Upper lobe of right lung (tissue), 1 donor: ENCODE results near the gene RNF214. TPM values are rescaled to one million over a fixed set of nuclear protein-coding genes. Genes with fewer than 3 reads are reported as not detected.
A peak's percentile ranks its signal among the peaks of the same experiment; 100 is the strongest.

Source experiments
- ATAC-seq: fragments of 200-7000 bp; cut with Tn5 transposase; one replicate; pipeline ENCODE4 v1.9.1; 2020; ENCODE audit warnings: mild to moderate bottlenecking, moderate library complexity
- DNase-seq: peaks from one replicate; pipeline ENCODE4 v3.0.0-alpha.2; 2020
- H3K27ac ChIP-seq: fragments of 200-600 bp; one replicate; pipeline ENCODE4 v1.8.0; 2022
- H3K27me3 ChIP-seq: fragments of 200-600 bp; one replicate; pipeline ENCODE4 v1.8.0; 2022; ENCODE audit warnings: mild to moderate bottlenecking
- H3K36me3 ChIP-seq: fragments of 200-600 bp; one replicate; pipeline ENCODE4 v1.8.0; 2022
- H3K4me1 ChIP-seq: fragments of 200-600 bp; one replicate; pipeline ENCODE4 v1.8.0; 2022
- H3K4me3 ChIP-seq: fragments of 200-600 bp; one replicate; pipeline ENCODE4 v1.8.0; 2022; ENCODE audit warnings: mild to moderate bottlenecking
- H3K9me3 ChIP-seq: fragments of 200-600 bp; one replicate; pipeline ENCODE4 v1.8.0; 2022
- intact Hi-C: fragments of 100-400 bp; cut with DNase I; formaldehyde crosslinking; loops from one replicate; pipeline ENCODE4 v1.11.0; 2022
- total RNA-seq: library from RNA; stranded (reverse); fragmentation: NEBNext Ultra II Directional; extraction: Animal tissue kit (Norgen Biotek cat#: 25700); gene quantifications from one replicate; pipeline ENCODE4 v1.2.1, GENCODE V29; 2021
- TF ChIP-seq, protein P1 (sequence below): fragments of 200-600 bp; IDR thresholded peaks from one replicate; pipeline ENCODE4 v1.8.0; 2022; ENCODE audit warnings: antibody characterized with exemption
- donor health status: DM: no; HTN: yes; CAD: no; lungs with severe emphysema.

Gene RNF214
- total RNA-seq, 1 donor from 2014 or later: 27.1 TPM

- Histone ChIP-seq H3K27ac (no peak overlapping the region), H3K36me3 (peaks cover 49% of the 10 kb centered on the region), H3K9me3 (no peaks in the 10 kb centered on the region), H3K4me1 (no peaks in the 10 kb centered on the region), H3K27me3 (no peaks in the 10 kb centered on the region), H3K4me3 (no peak overlapping the region)
- DNase-seq (peak; percentile 58), ATAC-seq (no peak)
- intact Hi-C loops: no loop called here
- TF ChIP-seq, protein P1, sequence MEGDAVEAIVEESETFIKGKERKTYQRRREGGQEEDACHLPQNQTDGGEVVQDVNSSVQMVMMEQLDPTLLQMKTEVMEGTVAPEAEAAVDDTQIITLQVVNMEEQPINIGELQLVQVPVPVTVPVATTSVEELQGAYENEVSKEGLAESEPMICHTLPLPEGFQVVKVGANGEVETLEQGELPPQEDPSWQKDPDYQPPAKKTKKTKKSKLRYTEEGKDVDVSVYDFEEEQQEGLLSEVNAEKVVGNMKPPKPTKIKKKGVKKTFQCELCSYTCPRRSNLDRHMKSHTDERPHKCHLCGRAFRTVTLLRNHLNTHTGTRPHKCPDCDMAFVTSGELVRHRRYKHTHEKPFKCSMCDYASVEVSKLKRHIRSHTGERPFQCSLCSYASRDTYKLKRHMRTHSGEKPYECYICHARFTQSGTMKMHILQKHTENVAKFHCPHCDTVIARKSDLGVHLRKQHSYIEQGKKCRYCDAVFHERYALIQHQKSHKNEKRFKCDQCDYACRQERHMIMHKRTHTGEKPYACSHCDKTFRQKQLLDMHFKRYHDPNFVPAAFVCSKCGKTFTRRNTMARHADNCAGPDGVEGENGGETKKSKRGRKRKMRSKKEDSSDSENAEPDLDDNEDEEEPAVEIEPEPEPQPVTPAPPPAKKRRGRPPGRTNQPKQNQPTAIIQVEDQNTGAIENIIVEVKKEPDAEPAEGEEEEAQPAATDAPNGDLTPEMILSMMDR: no peak
Observed at GRCh38 chr11:117189941-117190544, 42.4 kb upstream of the RNF214 start.

DNA sequence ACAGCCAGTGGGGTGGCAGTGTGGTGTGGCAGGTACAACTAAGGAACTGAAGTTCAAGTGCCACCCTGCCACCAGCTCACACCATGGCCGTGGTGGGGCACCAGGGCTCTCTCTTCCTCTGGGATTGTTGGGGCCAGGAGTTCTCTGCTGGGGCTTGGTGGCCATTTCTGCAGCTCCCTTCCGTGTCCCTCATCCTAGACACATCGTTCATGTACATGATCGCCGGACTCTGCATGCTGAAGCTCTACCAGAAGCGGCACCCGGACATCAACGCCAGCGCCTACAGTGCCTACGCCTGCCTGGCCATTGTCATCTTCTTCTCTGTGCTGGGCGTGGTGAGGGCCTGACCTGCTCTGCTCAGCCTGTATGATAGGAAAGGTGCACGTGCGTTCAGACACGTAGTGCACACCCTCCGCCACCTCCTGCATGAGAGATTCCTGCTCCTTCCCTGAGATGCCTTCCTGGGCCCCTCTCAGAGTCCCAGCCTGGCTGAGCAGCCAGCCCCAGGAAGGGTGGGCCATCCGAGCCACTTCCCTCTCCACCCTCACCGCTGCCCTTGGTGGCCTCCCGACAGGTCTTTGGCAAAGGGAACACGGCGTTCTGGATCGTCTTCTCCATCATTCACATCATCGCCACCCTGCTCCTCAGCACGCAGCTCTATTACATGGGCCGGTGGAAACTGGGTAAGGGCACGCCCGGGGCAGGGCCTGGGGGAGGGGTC is 40.6 kb upstream of the RNF214 start:
- ATAC-seq: no peak
- Histone ChIP-seq H3K9me3 (no peaks in the 10 kb centered on the region), H3K4me1 (no peaks in the 10 kb centered on the region), H3K27me3 (no peaks in the 10 kb centered on the region), H3K4me3 (no peak overlapping the region), H3K27ac (no peak overlapping the region), H3K36me3 (peaks cover 49% of the 10 kb centered on the region)
- DNase-seq: peak; percentile 61
- intact Hi-C loops: no loop called here
- TF ChIP-seq, protein P1: no peak

- Histone ChIP-seq H3K9me3 (no peaks in the 10 kb centered on the region), H3K36me3 (peaks cover 49% of the 10 kb centered on the region), H3K27ac (no peak overlapping the region), H3K4me1 (no peaks in the 10 kb centered on the region), H3K4me3 (no peak overlapping the region), H3K27me3 (no peaks in the 10 kb centered on the region)
- no peak for DNase-seq
- TF ChIP-seq, protein P1: no peak
- no peak for ATAC-seq
- intact Hi-C loops: no loop called here
Observed at GRCh38 chr11:117192401-117192875, 40.0 kb upstream of the RNF214 start.

DNA sequence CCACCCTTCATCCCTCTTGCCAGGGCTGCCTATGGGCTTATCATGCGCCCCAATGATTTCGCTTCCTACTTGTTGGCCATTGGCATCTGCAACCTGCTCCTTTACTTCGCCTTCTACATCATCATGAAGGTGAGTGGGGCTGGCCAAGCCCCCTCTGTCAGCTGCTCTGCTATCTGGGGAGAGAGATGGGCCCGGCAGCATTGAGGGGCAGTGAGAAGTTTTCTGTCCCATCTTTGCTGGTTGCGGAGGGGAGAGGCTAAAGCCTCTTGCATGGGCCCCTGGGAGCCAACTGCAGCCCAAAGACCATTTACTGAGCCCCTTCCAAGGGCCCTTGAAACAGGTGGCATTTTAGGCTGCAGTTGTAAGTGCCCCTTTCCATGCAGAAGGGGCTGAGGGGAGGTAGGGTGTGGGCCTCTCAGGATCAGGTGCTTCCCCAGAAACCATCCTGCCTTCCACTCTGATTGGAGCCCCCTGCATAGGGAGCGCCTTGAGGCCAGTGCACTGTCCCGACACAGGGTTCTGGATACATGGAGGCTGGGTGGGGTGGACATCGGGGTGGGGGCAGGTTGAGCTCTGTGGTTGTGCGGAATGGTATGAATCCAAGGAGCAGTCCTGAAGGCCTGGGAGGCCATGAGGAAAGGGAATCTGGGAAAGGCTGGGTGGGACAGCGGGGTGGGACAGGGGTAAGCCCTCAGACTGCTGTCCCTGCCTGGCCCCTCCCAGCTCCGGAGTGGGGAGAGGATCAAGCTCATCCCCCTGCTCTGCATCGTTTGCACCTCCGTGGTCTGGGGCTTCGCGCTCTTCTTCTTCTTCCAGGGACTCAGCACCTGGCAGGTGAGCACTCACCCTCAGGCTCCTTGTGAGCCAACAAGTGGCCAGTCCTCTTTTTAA is 39.1 kb upstream of the RNF214 start:
- Histone ChIP-seq H3K27me3 (no peaks in the 10 kb centered on the region), H3K36me3 (peaks cover 49% of the 10 kb centered on the region), H3K27ac (no peak overlapping the region), H3K9me3 (no peaks in the 10 kb centered on the region), H3K4me3 (no peak overlapping the region), H3K4me1 (peaks cover 5% of the 10 kb centered on the region)
- ATAC-seq: no peak
- DNase-seq: peak; percentile 59
- TF ChIP-seq, protein P1: no peak
- intact Hi-C loops: no loop called here

DNA sequence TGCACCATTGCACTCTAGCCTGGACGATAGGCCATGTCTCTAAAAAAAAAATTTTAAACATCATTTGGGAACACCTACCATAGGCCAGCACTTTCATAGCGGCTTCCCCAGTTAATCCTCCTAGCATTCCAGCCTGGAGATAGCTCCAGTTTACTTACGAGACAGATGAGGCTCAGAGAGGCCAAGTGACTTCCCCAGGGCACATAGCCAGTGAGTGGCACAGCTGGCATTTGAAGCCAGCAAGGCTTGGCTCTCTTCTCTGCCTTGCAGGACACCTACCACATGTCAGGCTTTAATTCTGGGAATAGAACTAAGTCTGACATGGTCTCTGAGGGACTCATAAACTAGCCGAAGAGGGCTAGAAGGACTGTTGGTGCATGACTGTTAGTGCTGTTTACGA is 38.2 kb upstream of the RNF214 start:
- TF ChIP-seq, protein P1: no peak
- Histone ChIP-seq H3K27ac (no peak overlapping the region), H3K4me1 (peaks cover 12% of the 10 kb centered on the region), H3K36me3 (peaks cover 46% of the 10 kb centered on the region), H3K9me3 (no peaks in the 10 kb centered on the region), H3K27me3 (no peaks in the 10 kb centered on the region), H3K4me3 (no peak overlapping the region)
- DNase-seq: no peak
- no peak for ATAC-seq
- intact Hi-C loops: no loop called here
